Measurements from ENCODE around the gene MPND.

Gene MPND

DNA sequence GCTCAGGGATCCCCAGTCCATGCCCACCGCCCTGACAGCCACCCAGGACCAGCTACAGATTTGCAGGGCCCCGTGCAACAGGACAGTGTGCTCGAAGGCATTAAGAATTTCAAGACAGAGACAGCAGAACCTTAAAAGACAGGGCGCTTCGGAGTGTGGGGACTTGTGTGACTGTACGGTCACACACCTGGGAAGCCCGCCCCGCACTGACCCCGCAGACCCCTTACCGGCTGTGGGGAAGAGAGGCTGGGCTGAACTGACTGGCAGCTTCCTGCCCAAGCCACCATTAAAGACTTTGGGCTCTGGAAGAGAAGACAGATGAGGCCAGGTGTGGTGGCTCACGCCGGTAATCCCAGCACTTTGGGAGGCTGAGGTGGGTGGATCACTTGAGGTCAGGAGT, 19.1 kb upstream of the MPND start:
- ChIA-PET CTCF (interaction anchor here (1.4 kb wide), 1 partner anchor 28 kb away, joined by 3 read pairs; no protein-coding TSS in a partner anchor), POLR2A (interaction anchor here (0.9 to 3.8 kb wide), 2 partner anchors 19 to 56 kb away, joined by 3 to 16 read pairs; partner anchors contain the start of gene MPND)
- Histone ChIP-seq H3K9me3 (ENCODE audit: control insufficient read depth, insufficient read depth, low read depth, low read length) (no peaks in the 10 kb centered on the region), H3K4me1 (ENCODE audit: control insufficient read depth, insufficient read depth, low read length) (no peaks in the 10 kb centered on the region), H3K27ac (ENCODE audit: extremely low read depth, low read depth, low read length) (no peak overlapping the region), H3K36me3 (ENCODE audit: control insufficient read depth in 2 of 2, insufficient read depth in 1 of 2, low read length in 2 of 2) (no peaks in the 10 kb centered on the region), H3K4me3 (ENCODE audit: low read depth, low read length) (no peak overlapping the region)
- no peak for TF ChIP-seq SCRT2 (tag by site-specific recombination; IDR thresholded peaks at IDR 0.05)
- TF ChIP-seq ZNF223 (tag by site-specific recombination; IDR thresholded peaks at IDR 0.05): no peak
- no peak for TF ChIP-seq ZNF10 (tag by site-specific recombination; IDR thresholded peaks at IDR 0.05)
- no peak for TF ChIP-seq GLI2 (tag by site-specific recombination; IDR thresholded peaks at IDR 0.05; ENCODE audit: borderline replicate concordance, low read depth)
- TF ChIP-seq, protein P1, sequence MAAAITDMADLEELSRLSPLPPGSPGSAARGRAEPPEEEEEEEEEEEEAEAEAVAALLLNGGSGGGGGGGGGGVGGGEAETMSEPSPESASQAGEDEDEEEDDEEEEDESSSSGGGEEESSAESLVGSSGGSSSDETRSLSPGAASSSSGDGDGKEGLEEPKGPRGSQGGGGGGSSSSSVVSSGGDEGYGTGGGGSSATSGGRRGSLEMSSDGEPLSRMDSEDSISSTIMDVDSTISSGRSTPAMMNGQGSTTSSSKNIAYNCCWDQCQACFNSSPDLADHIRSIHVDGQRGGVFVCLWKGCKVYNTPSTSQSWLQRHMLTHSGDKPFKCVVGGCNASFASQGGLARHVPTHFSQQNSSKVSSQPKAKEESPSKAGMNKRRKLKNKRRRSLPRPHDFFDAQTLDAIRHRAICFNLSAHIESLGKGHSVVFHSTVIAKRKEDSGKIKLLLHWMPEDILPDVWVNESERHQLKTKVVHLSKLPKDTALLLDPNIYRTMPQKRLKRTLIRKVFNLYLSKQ (tag by site-specific recombination; IDR thresholded peaks at IDR 0.05; ENCODE audit: borderline replicate concordance): no peak
- no peak for TF ChIP-seq ZNF629 (tag by site-specific recombination; IDR thresholded peaks at IDR 0.05)
- no peak for TF ChIP-seq ZNF292 (tag by site-specific recombination; IDR thresholded peaks at IDR 0.05; ENCODE audit: borderline replicate concordance, low read depth)
- TF ChIP-seq ZBTB21 (tag by site-specific recombination; IDR thresholded peaks at IDR 0.05): no peak
- TF ChIP-seq ZSCAN23 (tag by site-specific recombination; IDR thresholded peaks at IDR 0.05): no peak
- TF ChIP-seq HOXD13 (CRISPR knock-in tag; IDR thresholded peaks at IDR 0.05; ENCODE audit: borderline replicate concordance): no peak
- TF ChIP-seq ZNF112 (tag by site-specific recombination; IDR thresholded peaks at IDR 0.05): no peak
- TF ChIP-seq, protein P2, sequence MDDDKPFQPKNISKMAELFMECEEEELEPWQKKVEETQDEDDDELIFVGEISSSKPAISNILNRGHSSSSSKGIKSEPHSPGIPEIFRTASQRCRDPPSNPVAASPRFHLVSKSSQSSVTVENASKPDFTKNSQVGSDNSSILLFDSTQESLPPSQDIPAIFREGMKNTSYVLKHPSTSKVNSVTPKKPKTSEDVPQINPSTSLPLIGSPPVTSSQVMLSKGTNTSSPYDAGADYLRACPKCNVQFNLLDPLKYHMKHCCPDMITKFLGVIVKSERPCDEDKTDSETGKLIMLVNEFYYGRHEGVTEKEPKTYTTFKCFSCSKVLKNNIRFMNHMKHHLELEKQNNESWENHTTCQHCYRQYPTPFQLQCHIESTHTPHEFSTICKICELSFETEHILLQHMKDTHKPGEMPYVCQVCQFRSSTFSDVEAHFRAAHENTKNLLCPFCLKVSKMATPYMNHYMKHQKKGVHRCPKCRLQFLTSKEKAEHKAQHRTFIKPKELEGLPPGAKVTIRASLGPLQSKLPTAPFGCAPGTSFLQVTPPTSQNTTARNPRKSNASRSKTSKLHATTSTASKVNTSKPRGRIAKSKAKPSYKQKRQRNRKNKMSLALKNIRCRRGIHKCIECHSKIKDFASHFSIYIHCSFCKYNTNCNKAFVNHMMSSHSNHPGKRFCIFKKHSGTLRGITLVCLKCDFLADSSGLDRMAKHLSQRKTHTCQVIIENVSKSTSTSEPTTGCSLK (tag by site-specific recombination; IDR thresholded peaks at IDR 0.05): no peak
- TF ChIP-seq TRIM28 (IDR thresholded peaks at IDR 0.05; ENCODE audit: borderline replicate concordance, low read length): no peak
- TF ChIP-seq ZNF544 (tag by site-specific recombination; IDR thresholded peaks at IDR 0.05): no peak
- TF ChIP-seq, protein P3, sequence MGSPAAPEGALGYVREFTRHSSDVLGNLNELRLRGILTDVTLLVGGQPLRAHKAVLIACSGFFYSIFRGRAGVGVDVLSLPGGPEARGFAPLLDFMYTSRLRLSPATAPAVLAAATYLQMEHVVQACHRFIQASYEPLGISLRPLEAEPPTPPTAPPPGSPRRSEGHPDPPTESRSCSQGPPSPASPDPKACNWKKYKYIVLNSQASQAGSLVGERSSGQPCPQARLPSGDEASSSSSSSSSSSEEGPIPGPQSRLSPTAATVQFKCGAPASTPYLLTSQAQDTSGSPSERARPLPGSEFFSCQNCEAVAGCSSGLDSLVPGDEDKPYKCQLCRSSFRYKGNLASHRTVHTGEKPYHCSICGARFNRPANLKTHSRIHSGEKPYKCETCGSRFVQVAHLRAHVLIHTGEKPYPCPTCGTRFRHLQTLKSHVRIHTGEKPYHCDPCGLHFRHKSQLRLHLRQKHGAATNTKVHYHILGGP (tag by site-specific recombination; IDR thresholded peaks at IDR 0.05): no peak
- TF ChIP-seq ZNF654 (tag by site-specific recombination; IDR thresholded peaks at IDR 0.05; ENCODE audit: low read depth): no peak

DNA sequence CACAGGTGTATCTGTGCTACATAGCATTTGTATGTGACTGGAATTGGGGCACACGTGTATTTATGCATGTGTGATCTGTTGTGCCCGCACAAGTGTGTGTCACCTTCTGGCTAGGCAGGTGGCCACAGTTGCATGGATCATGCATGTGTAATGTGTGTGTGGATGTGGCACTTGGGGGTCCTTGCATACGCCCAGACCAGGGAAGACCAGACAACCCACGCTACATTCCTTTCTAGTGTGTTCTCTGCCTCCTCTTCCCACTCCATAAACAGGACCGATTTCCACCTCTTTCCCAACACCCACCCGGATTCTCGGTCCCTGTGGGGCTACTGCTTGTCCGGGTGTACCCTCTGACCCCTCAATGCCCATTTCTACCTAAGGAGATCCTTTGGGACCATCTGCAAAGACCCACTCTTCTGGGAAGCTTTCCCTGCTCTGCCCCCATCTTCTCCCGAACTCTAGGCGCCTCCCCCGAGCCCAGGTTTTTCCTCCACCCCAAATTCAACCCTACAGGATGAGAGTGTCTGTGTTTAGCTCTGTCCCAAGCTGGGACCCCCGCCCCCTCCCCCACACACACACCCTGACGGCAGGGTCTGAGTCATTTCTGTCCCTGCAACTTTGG, 17.0 kb upstream of the MPND start:
- ChIA-PET CTCF (no interaction called here), POLR2A (interaction anchor here (3.8 kb wide), 1 partner anchor 17 kb away, joined by 16 read pairs; the partner anchor contains the start of gene MPND)
- H3K9me3 ChIP-seq (ENCODE audit: control insufficient read depth, insufficient read depth, low read depth, low read length): no peaks in the 10 kb centered on the region
- TF ChIP-seq ZFHX2 (tag by site-specific recombination; conservative IDR thresholded peaks at IDR 0.05) (peak; percentile 14; the same call in 1 of the 2 replicates), ZNF747 (tag by site-specific recombination; IDR thresholded peaks at IDR 0.05) (no peak), EGR2 (tag by site-specific recombination; IDR thresholded peaks at IDR 0.05; ENCODE audit: low read depth) (peak; percentile 30; the same call in 1 of the 2 replicates), GFI1B (tag by site-specific recombination; IDR thresholded peaks at IDR 0.05) (no peak), ZBTB48 (tag by site-specific recombination; IDR thresholded peaks at IDR 0.05) (peak; percentile 54), ZBTB20 (tag by site-specific recombination; IDR thresholded peaks at IDR 0.05) (no peak)
- TF ChIP-seq, protein P4, sequence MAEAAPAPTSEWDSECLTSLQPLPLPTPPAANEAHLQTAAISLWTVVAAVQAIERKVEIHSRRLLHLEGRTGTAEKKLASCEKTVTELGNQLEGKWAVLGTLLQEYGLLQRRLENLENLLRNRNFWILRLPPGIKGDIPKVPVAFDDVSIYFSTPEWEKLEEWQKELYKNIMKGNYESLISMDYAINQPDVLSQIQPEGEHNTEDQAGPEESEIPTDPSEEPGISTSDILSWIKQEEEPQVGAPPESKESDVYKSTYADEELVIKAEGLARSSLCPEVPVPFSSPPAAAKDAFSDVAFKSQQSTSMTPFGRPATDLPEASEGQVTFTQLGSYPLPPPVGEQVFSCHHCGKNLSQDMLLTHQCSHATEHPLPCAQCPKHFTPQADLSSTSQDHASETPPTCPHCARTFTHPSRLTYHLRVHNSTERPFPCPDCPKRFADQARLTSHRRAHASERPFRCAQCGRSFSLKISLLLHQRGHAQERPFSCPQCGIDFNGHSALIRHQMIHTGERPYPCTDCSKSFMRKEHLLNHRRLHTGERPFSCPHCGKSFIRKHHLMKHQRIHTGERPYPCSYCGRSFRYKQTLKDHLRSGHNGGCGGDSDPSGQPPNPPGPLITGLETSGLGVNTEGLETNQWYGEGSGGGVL (tag by site-specific recombination; IDR thresholded peaks at IDR 0.05): no peak
- no peak overlapping the region for H3K4me3 ChIP-seq (ENCODE audit: low read depth, low read length)
- no peaks in the 10 kb centered on the region for H3K36me3 ChIP-seq (ENCODE audit: control insufficient read depth in 2 of 2, insufficient read depth in 1 of 2, low read length in 2 of 2)
- no peak overlapping the region for H3K27ac ChIP-seq (ENCODE audit: extremely low read depth, low read depth, low read length)
- H3K4me1 ChIP-seq (ENCODE audit: control insufficient read depth, insufficient read depth, low read length): no peaks in the 10 kb centered on the region

Data from HEK293 (cell line).